Suppressor macrophage treated with lipopolysaccharide for 1 hour (primary cell): ENCODE results near the gene WBP11.

Experiments used
- DNase-seq, 3 donors: peaks; one replicate each; pipeline ENCODE4 v3.0.0-alpha.2; 2020 to 2022

The WBP11 gene

DNA sequence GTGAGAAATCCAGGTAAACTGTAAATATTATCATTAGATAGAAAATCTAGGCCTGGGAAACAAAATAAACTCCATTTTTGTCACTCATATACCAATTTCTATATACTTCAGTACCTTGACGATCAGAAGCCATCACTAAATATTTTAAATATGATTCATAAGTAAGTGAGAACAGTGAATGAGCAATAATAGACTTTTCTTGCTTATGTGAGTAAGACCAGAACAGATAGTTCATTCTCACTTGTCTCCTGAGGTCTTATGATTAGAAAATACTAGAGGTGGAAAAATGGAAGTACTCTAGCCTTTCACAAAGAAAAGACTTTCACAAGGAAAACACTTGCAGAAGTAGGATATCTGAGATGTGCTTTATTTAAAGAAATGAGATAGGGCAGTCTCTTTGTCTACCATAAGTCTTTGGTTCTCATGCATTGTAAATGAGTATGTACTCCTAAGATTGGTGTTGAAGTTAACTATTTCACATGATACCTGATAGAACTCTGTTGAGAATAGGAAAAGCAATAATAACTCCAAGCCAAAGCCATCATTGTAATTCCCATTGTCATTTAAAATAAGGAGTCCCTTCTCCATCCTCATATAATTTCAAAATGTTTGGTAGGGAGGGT, 20.8 kb upstream of the WBP11 start:
- DNase-seq: no peak

DNA sequence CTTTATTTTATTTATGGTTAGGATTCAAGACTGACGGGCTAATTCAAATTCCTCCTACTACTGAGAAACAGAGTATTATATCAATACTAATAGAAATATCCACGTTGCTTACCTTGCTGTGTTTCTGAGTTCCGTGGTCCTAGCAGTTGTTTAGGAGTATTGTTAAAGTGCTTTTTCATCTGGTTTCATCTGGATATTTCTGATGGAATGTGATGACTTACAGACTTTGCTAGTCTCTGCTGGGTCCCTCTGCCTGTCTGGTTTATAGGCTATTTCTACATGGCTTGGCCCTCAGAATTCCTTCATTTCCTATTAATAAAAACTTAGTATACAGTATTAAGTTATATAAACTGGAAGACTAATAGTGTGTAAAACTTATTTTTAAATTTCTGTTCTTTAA, 10.7 kb upstream of the WBP11 start, which contains the start of gene SMCO3:
TSS of gene SMCO3 (minus strand) at position 169 of the 400 bp plus-strand sequence. CDS start 7,502 bp downstream, outside the sequence.
- DNase-seq: no peak

DNA sequence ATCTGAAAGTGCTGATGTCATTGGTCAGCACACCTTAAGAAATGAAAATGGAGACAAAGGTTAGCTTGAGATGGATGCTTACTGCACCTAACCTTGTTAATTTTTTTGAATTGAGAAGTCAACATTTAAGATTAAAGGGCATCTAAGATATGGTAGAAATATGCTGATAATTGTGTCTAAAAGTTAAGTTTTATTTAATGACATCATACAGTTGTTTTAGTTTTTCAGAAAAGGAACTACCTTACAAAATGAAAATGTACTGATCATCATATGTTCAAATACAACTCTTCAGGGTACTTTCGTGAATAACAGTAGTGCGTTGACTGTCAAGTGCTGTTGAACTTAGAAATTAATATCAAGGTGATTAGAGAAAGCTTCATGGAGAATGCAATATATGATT, 8.2 kb upstream of the WBP11 start:
- DNase-seq: no peak

DNA sequence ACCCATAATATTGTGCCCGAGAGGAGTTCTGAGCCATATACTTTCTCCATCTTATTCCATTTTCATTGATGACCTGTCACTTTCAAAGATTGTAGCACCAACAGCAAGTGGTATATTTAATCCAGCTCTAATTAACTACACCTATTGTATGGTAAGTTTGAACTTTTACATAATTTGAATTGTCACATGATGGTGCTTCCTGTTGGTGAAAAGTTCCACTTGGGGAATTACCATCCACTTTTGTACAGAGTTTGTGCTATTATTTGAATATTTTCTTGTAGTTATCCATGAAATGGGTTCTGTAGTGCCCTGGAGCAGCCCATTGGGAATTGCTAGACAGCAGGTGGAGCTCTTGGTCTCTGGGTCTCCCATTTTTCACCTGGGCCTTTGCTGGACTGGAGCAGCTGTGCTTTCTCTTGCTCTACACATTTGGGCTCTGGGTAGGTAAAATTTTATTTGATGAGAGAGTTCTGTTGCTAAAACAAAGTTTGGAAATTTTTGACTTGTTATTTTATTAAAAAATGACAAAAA, 7.7 kb upstream of the WBP11 start:
- peak in 1 of 3 donors; percentile 3 for DNase-seq

DNA sequence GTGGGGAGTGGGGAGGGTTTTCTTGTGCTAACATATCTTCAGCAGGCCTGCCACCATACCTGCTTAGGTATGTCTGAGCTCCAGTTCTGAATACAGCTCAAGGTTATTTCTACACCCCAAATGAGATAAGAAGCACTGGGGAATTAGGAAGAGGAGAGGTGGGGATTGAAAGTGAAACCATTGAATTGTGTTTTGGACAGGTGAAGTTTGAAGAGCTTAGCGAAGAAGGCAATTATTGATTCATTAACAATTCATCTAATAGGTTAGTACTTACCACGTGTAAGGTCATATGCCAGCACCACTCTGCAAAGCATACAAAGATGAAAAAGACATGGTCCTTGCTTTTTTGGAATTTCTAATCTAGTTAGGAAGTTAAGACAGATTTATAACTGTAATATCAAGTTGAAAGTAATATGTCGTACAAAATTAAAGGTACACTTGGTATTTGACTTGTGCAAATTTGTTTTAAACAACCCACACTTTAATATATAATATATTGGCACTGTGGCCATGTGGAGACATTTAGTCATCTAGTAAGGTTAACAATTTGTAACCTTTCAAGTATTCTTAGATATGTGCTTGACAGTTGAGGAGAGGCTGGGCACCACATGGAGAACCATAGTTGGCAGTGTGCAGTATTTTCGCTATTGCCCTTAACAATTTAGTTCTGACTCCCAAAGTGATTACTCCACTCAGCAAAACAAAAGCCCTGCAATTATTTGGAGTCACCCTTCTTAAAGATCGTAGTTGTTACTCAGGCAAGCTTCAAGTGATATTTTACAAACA, 7.1 kb upstream of the WBP11 start:
- DNase-seq: no peak

DNA sequence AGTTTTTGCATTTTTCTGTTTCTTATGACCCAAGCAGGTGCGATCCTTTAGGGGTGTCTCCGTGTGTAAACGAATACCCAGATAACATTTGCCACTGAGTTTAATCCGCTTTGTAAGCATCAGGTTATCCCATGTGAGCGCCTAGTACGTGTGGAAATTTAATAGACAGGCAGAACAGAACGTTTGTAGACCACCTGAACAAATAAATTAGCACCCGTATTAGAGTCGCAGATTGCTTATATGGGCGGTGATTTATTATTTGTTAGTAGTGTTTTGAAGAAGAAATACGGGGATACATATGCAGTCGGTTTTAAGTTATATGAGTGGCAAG, 517 bp upstream of the WBP11 start:
- DNase-seq: no peak

DNA sequence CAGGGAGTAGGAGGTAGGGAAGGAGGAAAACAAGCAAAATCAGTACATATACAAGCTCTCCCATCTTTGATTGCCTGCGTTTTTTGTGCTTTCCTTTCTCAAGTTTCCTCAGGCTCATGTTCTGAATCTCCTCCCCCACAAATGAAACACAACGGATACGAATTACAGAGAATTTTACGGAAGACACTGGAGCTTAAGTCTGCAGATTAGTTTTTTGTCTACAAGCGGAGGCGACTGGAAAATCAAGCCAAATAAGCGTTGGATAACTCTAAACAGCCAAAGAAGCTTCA, 612 bp downstream of the WBP11 start:
- no peak for DNase-seq

DNA sequence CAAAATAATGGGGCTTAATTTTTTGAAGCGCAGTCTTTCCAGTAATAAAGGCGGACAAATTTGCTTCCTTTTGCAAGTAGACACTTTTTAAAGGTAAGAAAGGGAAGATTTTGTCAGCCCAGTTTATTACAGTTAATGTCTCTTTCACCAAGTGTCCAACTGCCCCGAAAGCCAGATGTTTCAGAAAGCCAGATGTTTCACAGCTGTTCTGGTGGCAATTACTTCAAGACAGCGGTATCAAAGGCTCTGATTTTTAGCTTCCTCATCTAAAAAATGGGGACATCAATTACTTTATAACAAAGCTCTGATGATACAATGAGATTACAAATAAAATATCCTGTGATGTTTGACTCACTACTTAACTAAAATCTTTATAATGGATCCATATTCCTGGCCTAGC, 1.0 kb downstream of the WBP11 start:
- peak in 1 of 3 donors; percentile 21 for DNase-seq

DNA sequence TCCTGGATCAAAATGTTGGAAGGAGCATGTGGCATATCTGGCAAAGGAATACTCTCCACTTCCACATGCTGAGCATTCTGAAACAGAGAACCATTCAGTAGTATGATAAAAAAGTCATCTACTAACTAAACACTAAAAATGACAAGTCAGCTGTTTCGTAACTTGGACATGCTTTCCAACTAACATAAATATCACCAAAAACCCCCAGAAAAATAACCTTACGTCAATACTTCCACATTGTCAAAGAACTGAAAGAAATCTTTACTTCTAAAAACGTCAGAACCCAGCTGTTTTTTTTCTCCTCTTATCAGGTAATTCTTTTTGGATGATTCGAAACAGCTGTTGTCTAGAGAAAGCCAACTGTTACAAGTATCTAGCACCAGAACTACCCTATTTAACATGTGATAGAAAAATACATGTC, 8.2 kb downstream of the WBP11 start:
- DNase-seq: peak; percentile 52 to 83 (median 76)

DNA sequence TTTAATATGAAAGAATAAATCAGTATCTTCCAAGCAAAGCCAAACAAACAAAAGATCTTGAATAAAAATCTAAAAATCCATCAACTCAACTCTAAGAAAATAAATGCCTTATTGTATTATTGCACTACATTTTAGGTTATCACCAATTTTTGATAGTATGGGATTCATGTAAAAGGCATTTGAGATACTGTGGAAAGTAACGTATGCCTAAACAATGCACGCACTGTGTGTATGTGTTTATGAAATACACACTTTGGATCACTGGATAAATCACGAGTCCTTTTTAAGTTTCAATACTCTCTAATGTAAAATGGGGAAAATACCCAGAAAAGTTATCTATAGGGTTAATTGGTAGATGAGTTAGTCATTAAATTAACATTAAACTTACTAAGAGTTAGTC, 17.7 kb downstream of the WBP11 start:
- no peak for DNase-seq

DNA sequence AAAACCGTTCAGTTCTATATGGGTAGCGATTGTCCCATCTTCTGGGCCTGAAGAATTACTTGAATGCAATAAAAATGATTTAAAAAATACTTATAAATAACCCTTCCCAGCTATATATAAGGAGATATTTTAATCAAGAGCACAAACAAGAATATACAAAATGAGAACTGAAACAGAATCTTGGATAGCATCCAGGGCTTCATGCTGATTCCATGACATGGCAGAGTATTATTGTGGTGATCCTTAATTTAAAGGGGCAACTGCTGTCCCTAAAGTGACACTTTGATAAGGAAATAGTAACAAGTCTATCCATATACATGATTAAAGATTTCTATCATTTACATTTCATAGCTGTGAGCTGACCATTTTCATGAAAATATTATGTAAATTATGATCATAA, 18.8 kb downstream of the WBP11 start:
- peak; percentile 38 to 43 (median 42) for DNase-seq

DNA sequence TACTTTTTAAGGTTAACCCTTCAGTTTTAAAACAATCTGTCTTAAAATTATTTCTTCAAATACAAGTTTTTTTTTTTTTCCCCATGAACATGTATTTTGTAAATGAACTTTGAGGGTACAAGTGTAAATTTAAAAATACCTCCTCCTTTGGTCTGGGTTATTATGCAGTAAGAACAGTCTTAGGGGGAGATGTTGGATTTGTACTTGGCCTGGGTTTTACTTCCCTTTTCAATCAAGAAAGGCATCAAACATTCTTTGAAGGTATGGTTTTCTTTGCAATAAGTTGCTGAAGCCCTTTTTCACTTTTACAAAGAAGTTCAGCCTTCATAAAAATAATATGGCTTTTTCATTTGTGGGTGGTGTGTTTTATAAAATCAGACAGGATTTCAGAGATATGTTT, 20.5 kb downstream of the WBP11 start:
- DNase-seq: no peak

DNA sequence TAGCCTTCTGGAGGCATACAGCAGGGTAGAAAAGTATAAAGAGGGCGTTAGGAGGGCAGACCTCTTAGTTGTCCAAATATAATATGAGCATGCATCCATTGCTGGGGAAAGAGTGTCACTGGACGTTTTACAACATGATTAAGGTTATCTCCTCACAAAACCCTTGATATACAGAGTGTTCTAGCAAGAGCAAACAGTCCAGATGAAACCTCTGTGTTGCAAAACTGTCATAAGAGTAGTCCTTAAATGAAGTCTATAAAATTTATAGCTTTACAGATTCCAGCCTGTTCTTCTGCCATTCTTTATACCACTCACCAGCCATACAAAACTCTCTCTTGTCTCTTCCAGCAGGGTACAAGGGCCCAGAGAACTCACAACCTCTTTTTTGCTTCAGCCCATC, 21.7 kb downstream of the WBP11 start:
- no peak for DNase-seq

DNA sequence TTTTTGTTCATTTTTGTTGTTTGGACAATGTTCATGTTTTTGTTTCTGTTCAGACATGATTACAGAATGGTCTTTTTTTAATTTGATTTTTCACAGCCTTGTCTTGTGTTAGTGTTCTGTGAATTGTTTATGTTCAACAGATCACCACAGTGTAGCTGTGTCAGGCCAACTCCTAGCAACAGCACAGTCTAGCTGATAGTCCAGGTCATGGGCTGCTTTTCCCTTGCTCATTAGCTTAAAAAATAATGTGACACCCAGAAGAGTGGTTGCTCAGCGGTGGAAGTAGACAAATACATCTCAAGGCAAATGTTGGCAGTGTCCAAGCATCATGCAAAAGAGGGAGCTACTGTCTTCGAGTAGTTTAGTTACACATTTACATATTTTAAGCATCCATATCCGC, 22.4 kb downstream of the WBP11 start:
- DNase-seq: no peak

DNA sequence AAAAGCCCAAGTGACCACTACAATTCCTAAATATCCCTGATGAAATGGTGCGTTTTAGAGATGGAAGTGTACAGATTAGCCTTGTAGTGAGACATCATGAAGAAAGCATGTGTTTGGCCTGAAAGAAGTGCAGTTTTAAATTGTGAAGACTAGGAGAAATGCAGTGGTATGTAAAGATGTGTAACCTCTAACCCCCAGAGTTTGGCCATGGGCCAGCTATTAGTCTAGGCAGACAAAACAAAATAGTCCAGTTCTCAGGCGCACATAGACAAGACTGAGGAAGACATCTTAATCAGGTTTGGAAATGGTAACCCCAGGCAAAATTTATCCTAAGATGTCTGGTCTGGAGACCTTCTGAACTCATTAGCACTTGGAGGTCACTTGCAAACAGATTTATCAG, 23.4 kb downstream of the WBP11 start:
- DNase-seq: no peak

DNA sequence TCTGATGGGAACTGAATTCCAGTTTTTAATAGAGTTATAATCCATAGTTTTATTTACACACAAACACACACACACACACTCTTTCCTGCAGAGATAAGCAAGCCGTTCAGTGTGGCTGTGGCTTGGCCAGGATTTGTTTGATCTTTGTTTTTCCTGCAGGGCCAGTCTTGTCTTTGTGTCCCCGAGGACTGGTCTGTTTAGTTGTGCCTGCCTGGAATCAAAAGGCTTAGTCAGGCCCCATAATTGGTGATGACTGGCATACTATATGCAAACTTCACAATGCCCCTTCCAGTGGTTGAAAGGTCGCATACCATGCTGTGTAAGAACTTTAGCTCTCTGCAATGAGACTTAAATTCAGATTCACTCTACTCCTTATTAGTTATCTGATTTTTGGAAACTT, 26.0 kb downstream of the WBP11 start:
- DNase-seq: no peak

DNA sequence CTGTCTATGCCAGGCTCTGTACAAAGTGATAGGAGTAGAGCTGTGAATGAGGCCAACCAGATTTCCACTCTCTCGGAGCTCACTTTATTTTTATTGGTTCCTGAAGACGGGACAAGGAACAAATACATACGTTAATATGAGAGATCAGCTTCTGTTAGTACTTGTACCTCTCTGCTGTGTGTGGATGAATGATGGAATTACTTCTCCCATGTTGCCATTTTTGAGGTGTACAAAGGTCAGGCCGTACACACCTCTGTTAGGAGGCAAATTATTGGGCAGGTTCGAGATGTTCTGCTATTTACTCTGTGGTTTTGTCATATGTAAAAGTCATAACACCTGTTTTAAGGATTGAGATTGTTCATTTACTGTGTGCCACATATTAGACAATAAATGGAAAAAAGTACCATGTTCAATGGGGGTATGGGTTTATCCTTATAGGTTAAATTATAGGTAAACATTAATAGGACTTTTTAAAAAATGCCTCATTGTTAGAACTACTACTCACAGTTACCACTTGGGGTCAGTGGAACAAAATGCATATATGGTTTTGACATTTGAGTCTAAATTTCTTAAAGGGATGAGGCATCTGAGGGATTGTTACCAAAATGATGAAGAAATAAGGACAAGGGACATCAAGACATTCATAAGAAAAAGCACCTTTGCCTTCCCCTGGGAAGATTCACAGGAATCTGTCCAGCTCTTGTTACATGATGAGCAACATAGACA, 26.9 kb downstream of the WBP11 start:
- DNase-seq: no peak

DNA sequence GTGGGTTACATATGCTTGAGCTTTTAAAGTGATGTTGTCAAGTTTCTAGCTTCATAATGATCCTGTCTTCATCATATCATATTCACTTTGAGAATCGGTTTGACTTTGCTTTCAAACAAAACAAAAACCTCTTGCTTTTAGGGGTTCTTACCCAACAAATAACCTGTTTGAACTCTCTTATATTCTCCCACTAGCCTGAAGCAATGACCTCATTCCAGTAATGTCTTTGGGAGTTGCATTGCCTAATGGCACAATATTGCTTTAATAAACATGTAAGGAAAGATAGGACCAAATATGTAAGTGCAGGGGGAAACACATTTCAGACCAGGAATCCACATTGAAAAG, 27.7 kb downstream of the WBP11 start:
- DNase-seq: no peak

DNA sequence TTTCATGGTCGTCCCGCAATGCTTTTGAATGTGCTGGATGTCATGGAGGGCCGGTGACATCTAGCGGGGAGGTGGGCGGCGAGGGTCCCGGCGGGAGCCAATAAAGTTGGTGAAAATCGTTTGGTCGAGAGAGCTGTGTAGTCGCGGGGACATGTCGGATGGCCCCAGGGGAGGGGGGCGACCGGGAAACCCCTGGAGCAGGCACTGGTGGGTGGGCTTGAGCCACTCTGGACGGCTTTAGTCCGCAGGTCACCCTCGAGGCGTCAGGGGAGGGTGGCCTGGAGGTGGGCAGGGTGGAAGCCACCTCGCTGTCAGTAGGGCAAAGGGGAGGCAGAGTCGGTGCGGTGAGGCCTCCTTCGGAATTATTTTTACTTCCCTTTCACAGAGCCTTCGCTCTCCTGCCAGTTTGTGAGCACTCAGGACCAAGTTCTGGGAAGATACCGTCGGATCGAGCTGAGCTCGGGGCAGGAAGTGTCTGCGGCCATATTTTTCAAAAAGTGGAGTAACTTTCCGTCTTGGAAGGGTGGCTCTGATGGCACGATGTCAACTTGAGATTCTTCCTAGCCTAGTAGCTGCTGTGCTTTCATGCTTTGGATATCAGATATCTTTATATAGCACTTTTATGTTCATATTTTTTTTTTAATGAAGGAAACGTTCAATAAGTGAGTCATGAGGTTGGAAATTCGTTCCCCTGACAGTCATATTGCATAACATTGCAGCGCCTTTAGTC, 28.2 kb downstream of the WBP11 start:
- DNase-seq: peak; percentile 58 to 71 (median 67)

DNA sequence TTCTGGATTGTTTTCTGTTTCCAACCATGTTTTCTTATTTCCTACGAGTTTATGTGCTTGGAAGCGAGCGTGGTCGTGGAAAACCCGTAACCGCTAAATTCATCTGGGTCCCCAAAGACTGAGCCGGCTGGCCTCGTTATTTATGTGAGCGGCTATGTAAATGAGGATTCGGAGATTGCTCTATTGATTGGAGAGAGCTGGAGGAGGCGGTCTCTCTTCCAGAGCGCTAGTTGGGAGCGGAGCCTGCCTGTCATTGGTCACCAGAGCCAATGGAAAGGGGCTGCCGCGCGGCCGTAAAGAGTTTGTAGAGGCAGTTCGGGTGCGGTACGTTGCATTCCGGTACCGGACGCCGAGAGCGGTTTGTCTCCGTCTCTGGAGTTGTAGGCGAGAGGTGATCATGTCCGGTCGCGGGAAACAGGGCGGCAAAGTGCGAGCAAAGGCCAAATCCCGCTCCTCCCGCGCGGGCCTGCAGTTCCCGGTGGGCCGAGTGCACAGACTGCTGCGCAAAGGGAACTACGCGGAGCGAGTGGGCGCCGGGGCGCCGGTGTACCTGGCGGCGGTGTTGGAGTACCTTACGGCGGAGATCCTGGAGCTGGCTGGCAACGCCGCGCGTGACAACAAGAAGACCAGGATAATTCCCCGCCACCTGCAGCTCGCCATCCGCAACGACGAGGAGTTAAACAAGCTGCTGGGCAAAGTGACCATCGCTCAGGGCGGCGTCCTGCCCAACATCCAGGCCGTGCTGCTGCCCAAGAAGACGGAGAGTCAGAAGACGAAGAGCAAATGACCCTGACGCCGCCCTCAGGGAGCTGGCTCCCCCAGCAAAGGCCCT, 29.0 kb downstream of the WBP11 start:
- DNase-seq: peak; percentile 94 to 95 (median 95)

DNA sequence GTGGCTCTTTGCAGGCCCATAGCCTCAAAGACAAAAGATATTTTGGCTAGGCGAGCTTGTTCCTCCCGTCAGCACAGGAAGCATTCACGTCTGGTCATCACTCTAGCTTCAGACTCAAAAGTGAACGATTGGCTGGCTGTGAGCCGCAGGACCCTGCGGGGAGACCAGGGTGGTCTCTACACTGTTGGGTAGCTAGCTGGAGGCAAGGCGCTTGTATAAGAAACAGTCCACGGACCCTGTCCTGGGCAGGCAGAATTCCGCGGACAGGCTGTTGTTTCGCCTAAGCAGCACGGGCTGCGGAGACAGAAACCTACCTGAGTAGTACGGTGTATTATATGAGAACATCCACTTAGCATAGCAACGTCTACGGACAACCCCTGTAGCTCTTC, 29.6 kb downstream of the WBP11 start:
- no peak for DNase-seq

DNA sequence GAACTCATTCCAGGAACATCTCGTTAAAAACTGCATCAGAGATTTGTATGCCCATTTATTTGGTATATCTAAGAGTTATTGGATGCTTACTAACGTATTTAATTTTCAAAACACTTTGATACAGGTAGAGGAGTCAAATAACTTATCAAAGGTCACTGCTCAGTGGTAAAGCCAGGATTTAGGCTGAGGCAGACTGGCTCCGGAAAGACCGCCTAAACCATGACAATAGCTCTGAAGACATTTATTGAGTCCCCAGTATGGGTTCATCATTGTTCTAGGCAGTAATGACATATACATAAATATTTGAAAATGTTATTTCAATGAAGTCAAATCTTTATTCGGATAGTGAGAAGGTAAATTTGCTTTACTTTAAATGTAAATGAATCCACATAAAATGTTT, 30.3 kb downstream of the WBP11 start:
- no peak for DNase-seq
